ENCODE measurements around the gene EXT2.

EXT2 gene

GRCh38 chr11:44282620-44283019 is 187.1 kb downstream of the EXT2 start:
- TF ChIP-seq CTCF (IDR thresholded peaks at IDR 0.05; ENCODE audit: low read length) (no peak), EZH2phosphoT487 (IDR thresholded peaks at IDR 0.05; ENCODE audit: low read length) (no peak), EZH2 (optimal IDR thresholded peaks at IDR 0.05; ENCODE audit: low read depth, low read length) (no peak)
- H3K36me3 ChIP-seq (replicated peaks; ENCODE audit: insufficient read depth, low read length) = no peaks in the 10 kb centered on the region
- no peaks in the 10 kb centered on the region for H4K20me1 ChIP-seq (ENCODE audit: insufficient read depth, low read length)
- H3K4me2 ChIP-seq (ENCODE audit: low read depth, low read length) = no peak overlapping the region
- no peak overlapping the region for H2AFZ ChIP-seq (ENCODE audit: low read length)
- no peaks in the 10 kb centered on the region for H3K9me3 ChIP-seq (replicated peaks; ENCODE audit: insufficient read depth, low read length)
- no peaks in the 10 kb centered on the region for H3F3A ChIP-seq (ENCODE audit: insufficient read depth, low read length)
- no peak for DNase-seq
- H3K4me3 ChIP-seq (ENCODE audit: low read length) = no peak overlapping the region
- H3K27ac ChIP-seq (ENCODE audit: low read length) = no peak overlapping the region
- H3K9ac ChIP-seq (ENCODE audit: low read length) = no peak overlapping the region
- no peaks in the 10 kb centered on the region for H3K27me3 ChIP-seq (replicated peaks; ENCODE audit: insufficient read depth, low read length)
- H3K79me2 ChIP-seq (ENCODE audit: low read length) = no peaks in the 10 kb centered on the region
- H3K4me1 ChIP-seq (ENCODE audit: low read length) = no peaks in the 10 kb centered on the region
- no peaks in the 10 kb centered on the region for H3K9me2 ChIP-seq (replicated peaks; ENCODE audit: insufficient read depth, low read length)

GRCh38 chr11:44285756-44286155 is 190.3 kb downstream of the EXT2 start:
- H2AFZ ChIP-seq (ENCODE audit: low read length) = no peak overlapping the region
- no peak overlapping the region for H3K9ac ChIP-seq (ENCODE audit: low read length)

GRCh38 chr11:44286268-44286880 is 190.9 kb downstream of the EXT2 start:
- Histone ChIP-seq H3K9me2 (replicated peaks; ENCODE audit: insufficient read depth, low read length) (no peaks in the 10 kb centered on the region), H3F3A (ENCODE audit: insufficient read depth, low read length) (no peaks in the 10 kb centered on the region), H3K9ac (ENCODE audit: low read length) (no peak overlapping the region), H3K36me3 (replicated peaks; ENCODE audit: insufficient read depth, low read length) (no peaks in the 10 kb centered on the region), H3K9me3 (replicated peaks; ENCODE audit: insufficient read depth, low read length) (no peaks in the 10 kb centered on the region), H3K4me1 (ENCODE audit: low read length) (no peaks in the 10 kb centered on the region), H3K4me2 (ENCODE audit: low read depth, low read length) (no peak overlapping the region), H3K79me2 (ENCODE audit: low read length) (no peaks in the 10 kb centered on the region), H3K27me3 (replicated peaks; ENCODE audit: insufficient read depth, low read length) (no peaks in the 10 kb centered on the region), H3K4me3 (ENCODE audit: low read length) (no peak overlapping the region), H2AFZ (ENCODE audit: low read length) (no peak overlapping the region), H3K27ac (ENCODE audit: low read length) (no peak overlapping the region), H4K20me1 (ENCODE audit: insufficient read depth, low read length) (no peaks in the 10 kb centered on the region)
- peak; percentile 66 for DNase-seq
- TF ChIP-seq CTCF (IDR thresholded peaks at IDR 0.05; ENCODE audit: low read length) (peak; percentile 95), EZH2 (optimal IDR thresholded peaks at IDR 0.05; ENCODE audit: low read depth, low read length) (no peak)

More at GRCh38 chr11:44285756-44286155, 190.3 kb downstream of the EXT2 start:
- Histone ChIP-seq H3K4me1 (ENCODE audit: low read length) (no peaks in the 10 kb centered on the region), H3K27ac (ENCODE audit: low read length) (no peak overlapping the region), H3K9me3 (replicated peaks; ENCODE audit: insufficient read depth, low read length) (no peaks in the 10 kb centered on the region), H3K27me3 (replicated peaks; ENCODE audit: insufficient read depth, low read length) (no peaks in the 10 kb centered on the region), H3K4me3 (ENCODE audit: low read length) (no peak overlapping the region), H4K20me1 (ENCODE audit: insufficient read depth, low read length) (no peaks in the 10 kb centered on the region), H3K9me2 (replicated peaks; ENCODE audit: insufficient read depth, low read length) (no peaks in the 10 kb centered on the region), H3K36me3 (replicated peaks; ENCODE audit: insufficient read depth, low read length) (no peaks in the 10 kb centered on the region), H3K4me2 (ENCODE audit: low read depth, low read length) (no peak overlapping the region), H3F3A (ENCODE audit: insufficient read depth, low read length) (no peaks in the 10 kb centered on the region), H3K79me2 (ENCODE audit: low read length) (no peaks in the 10 kb centered on the region)
- no peak for DNase-seq
- TF ChIP-seq EZH2 (optimal IDR thresholded peaks at IDR 0.05; ENCODE audit: low read depth, low read length) (no peak), CTCF (IDR thresholded peaks at IDR 0.05; ENCODE audit: low read length) (no peak), EZH2phosphoT487 (IDR thresholded peaks at IDR 0.05; ENCODE audit: low read length) (no peak)

Data from MM.1S (cell line).